ENCODE measurements around the gene OVCA2. TPM values are rescaled to one million over a fixed set of nuclear protein-coding genes. Genes with fewer than 3 reads are reported as not detected.

OVCA2 gene
- total RNA-seq = 26.9 and 48.5 TPM in 2 replicates

DNA sequence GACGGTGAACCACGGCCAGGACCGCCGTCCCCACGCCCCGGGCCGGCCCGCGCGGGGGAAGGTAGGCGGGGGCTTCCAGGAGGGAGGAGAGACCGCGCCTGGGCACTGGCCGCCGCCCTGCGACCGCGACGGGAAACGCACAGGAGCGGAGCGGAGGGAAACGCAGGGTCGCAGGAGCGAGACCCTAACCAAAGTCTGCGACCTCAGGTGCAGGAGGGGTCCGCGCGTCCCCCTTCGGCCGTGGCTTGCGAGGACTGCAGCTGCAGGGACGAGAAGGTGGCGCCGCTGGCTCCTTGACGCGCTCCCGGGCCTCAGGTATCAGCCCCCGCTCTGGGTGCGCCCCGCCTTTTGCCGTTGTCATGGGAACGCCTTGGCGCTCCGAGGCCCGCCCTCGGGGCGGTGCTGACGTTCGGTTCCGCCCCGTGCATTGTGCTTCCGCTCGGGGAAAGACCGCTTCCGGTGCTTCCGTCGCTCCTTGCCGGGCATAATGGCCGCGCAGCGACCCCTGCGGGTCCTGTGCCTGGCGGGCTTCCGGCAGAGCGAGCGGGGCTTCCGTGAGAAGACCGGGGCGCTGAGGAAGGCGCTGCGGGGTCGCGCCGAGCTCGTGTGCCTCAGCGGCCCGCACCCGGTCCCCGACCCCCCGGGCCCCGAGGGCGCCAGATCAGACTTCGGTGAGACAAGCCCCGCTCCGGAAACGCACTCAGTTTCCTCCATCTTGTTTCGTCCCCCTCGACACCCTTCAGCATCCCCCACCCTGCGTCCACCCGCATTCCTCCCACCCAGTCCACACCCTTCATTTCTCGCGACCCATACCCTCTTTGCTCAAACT is at the start of gene OVCA2:
OVCA2 (plus strand) TSS at position 462 of the 829 bp plus-strand sequence; CDS start at position 488, 26 bp downstream.

DNA sequence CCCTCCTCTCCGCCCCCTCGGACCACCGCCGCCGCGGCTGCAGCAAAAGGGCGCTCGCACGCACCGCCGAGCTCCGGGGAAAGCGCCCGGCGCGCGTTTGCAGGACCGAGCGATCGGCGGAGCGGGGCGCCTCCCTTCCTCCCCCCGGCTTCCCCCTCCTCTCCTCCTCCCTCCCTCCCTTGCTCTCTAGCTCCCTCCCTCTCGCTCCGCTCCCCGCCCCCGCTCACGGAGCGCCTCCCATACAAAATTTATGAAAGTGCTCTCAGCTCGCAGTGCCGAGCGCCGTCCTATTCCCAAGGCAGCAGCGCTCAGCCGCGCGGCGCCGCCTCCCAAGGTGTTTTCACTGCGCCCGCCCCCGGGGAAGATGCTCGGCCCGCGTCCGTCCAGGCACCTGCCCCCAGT is 16.6 kb upstream of the OVCA2 start, which contains the start of gene RTN4RL1:
RTN4RL1 (minus strand) TSS at position 115 of the 402 bp plus-strand sequence. CDS start 469 bp downstream, outside the sequence.

DNA sequence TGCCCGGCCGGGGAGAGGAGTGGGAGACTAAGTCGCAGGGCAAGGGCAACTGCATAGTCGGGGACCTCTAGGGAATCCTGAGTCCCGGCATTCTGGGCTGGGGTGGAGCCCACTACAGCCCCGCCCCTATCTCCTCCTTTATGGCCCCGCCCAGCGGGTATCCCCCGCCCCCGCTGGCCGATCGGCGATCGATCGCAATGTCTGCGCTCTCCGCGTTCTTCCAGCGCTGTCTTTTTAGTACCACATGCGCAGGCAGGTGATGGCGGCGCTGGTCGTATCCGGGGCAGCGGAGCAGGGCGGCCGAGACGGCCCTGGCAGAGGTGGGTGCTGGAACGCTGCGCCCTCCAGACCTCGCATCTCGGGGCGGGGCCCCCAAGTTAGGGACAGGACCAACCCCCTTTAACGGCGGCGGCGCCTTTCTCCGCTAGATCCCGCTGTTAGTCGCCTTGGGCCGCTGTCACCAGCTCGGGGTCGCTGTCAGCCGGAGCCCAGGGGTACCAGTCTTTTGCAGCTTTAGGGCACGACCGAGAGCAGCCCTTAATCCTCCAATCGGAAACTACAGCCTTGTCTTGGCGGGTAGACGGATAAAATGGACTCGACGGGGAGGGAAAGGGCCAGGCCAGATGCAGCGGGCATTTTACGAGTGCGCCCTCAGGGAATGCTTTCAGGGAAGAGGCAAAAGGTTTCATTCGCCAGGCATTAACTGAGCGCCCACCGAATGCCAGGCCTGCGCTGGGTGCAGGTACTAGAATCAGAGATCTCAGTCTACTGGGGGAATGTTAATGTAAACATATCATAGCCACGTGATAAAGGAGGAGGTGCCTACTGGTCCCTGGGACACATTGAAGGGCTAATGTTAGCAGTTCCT is 11.7 kb upstream of the OVCA2 start, which contains the start of gene DPH1:
DPH1 (plus strand) TSS at position 243 of the 868 bp plus-strand sequence; CDS start at position 260, 17 bp downstream.

DNA sequence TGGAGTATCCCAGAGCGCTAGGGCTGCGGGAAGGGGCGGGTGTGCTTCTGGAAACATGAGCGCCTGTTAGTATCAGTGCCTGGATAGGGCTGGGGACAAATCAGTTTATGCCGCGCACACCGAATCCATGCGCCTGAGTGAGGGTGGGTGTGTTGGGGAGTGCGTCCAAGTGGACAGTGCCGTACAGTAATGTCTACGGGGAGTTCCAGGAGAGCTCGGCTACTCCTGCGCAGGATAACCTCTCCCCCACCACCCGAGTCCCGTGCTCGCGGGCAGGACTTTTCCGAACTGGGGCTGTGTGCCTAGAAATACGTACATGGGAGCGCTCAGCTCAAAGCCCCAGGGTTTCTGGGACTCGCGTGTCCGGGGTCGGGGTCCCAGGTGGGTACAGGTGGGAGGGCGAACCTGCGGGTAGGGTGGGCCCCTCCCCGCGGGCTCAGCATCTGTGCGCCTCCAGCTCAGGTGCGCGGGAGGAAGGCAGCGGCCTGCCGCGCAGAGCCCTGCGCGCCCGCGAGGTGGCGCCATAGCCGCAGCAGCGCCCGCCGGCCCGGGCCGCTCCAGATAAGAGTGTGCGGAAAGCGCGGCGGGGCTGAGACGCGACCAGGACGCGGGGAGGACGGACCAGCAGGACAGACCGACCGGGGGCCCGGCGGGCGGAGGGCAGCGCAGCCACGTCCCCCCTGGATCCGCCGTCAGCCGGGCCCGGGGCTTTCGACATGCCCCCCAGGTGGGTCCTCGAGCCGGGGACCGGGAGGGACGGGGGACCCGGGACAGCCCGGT is 12.9 kb downstream of the OVCA2 start, which contains the start of gene HIC1:
HIC1 (plus strand) TSS at position 592 of the 780 bp plus-strand sequence. CDS start 1,588 bp downstream, outside the sequence.

Other genes with a start within 250 kb of the OVCA2 start
- 5.6 and 6.1 TPM in 2 replicates for gene SMYD4, start 212.1 kb upstream of the OVCA2 start, total RNA-seq
- gene RPA1, start 212.0 kb upstream of the OVCA2 start, total RNA-seq = 26.0 and 26.8 TPM in 2 replicates
- gene RTN4RL1, start 16.7 kb upstream of the OVCA2 start, total RNA-seq = 2.6 and 4.8 TPM in 2 replicates
- 22.2 and 25.2 TPM in 2 replicates for gene DPH1, start 11.9 kb upstream of the OVCA2 start, total RNA-seq
- 49.2 and 51.7 TPM in 2 replicates for gene HIC1, start 13.1 kb downstream of the OVCA2 start, total RNA-seq

All from cardiac ventricle fibroblast (primary cell).